ENCODE data around the gene SRPK2. TPM values are rescaled to one million over a fixed set of nuclear protein-coding genes. Genes with fewer than 3 reads are reported as not detected.

SRPK2 gene
- polyA plus RNA-seq, 1 donor from 2014 or later = 118 TPM

- no peak overlapping the region for H3K9ac ChIP-seq (ENCODE audit: low read length)
- no peak overlapping the region for H3K4me3 ChIP-seq (ENCODE audit: low read length)
- no peaks in the 10 kb centered on the region for H3K9me2 ChIP-seq (ENCODE audit: insufficient read depth, low read length)
- no peak overlapping the region for H2AFZ ChIP-seq (ENCODE audit: low read depth, low read length)
- no peak overlapping the region for H3K4me2 ChIP-seq (ENCODE audit: low read length)
- H4K20me1 ChIP-seq (ENCODE audit: insufficient read depth) = peaks cover 11% of the 10 kb centered on the region
- H3K27me3 ChIP-seq (ENCODE audit: insufficient read depth, low read depth, low read length) = no peaks in the 10 kb centered on the region
- H3K9me3 ChIP-seq (ENCODE audit: low read length) = no peaks in the 10 kb centered on the region
- H3K27ac ChIP-seq (ENCODE audit: low read length) = no peak overlapping the region
- no peaks in the 10 kb centered on the region for H3F3A ChIP-seq (ENCODE audit: insufficient read depth, low read length, poor library complexity, severe bottlenecking)
- H3K36me3 ChIP-seq (ENCODE audit: insufficient read depth, low read length) = peaks cover 12% of the 10 kb centered on the region
- peaks cover 32% of the 10 kb centered on the region for H3K79me2 ChIP-seq (replicated peaks; ENCODE audit: insufficient read depth, low read length)
- TF ChIP-seq EZH2 (IDR thresholded peaks at IDR 0.05; ENCODE audit: borderline replicate concordance, insufficient read depth, low read length, poor library complexity, severe bottlenecking) (no peak), RAD21 (conservative IDR thresholded peaks at IDR 0.05) (no peak), CTCF (IDR thresholded peaks at IDR 0.05; ENCODE audit: poor library complexity, severe bottlenecking) (no peak), SMC3 (conservative IDR thresholded peaks at IDR 0.05; ENCODE audit: poor library complexity) (no peak), TAF1 (IDR thresholded peaks at IDR 0.05; ENCODE audit: low read depth) (no peak), EP300 (conservative IDR thresholded peaks at IDR 0.05; ENCODE audit: poor library complexity, severe bottlenecking) (no peak), POLR2AphosphoS5 (IDR thresholded peaks at IDR 0.05) (no peak), MXI1 (conservative IDR thresholded peaks at IDR 0.05; ENCODE audit: poor library complexity, severe bottlenecking) (no peak)
- TF ChIP-seq, protein P1, sequence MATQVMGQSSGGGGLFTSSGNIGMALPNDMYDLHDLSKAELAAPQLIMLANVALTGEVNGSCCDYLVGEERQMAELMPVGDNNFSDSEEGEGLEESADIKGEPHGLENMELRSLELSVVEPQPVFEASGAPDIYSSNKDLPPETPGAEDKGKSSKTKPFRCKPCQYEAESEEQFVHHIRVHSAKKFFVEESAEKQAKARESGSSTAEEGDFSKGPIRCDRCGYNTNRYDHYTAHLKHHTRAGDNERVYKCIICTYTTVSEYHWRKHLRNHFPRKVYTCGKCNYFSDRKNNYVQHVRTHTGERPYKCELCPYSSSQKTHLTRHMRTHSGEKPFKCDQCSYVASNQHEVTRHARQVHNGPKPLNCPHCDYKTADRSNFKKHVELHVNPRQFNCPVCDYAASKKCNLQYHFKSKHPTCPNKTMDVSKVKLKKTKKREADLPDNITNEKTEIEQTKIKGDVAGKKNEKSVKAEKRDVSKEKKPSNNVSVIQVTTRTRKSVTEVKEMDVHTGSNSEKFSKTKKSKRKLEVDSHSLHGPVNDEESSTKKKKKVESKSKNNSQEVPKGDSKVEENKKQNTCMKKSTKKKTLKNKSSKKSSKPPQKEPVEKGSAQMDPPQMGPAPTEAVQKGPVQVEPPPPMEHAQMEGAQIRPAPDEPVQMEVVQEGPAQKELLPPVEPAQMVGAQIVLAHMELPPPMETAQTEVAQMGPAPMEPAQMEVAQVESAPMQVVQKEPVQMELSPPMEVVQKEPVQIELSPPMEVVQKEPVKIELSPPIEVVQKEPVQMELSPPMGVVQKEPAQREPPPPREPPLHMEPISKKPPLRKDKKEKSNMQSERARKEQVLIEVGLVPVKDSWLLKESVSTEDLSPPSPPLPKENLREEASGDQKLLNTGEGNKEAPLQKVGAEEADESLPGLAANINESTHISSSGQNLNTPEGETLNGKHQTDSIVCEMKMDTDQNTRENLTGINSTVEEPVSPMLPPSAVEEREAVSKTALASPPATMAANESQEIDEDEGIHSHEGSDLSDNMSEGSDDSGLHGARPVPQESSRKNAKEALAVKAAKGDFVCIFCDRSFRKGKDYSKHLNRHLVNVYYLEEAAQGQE (IDR thresholded peaks at IDR 0.05; ENCODE audit: borderline replicate concordance) = no peak
Measured at GRCh38 chr7:105067691-105068090, 321.0 kb downstream of the SRPK2 start.

Small RNA genes within 50 kb of the gene (small RNA-seq; reads per million reads assigned to genes)
- 0 reads per million in 3 experiments for gene AC005070.2
- 0 to 0.03 (median 0) reads per million in 3 experiments for gene RNU6-1322P

Other genes with a start within 250 kb of the SRPK2 start
- 7.5 and 9.2 TPM in 2 replicates for gene PUS7, start 133.3 kb upstream of the SRPK2 start, polyA plus RNA-seq
- gene RINT1, start 143.3 kb upstream of the SRPK2 start, polyA plus RNA-seq = 8.6 and 12.9 TPM in 2 replicates
- 0.58 TPM in 1 of 2 replicates, not detected in the other for gene EFCAB10, start 192.6 kb upstream of the SRPK2 start, polyA plus RNA-seq

Data from neural cell (in vitro differentiated cells).